GM03348 (cell line): Measurements from ENCODE around the gene TLE3.

Source experiments
- DNase-seq: peaks from one replicate; pipeline ENCODE4 v3.0.0; 2012; ENCODE audit warnings: low spot score

TLE3 gene

GRCh38 chr15:70029297-70029701, 68.4 kb downstream of the TLE3 start:
- no peak for DNase-seq

- DNase-seq = no peak
These were observed 70.2 kb downstream of the TLE3 start for GRCh38 chr15:70027518-70027917.

- DNase-seq = no peak
These were observed 70.7 kb downstream of the TLE3 start for GRCh38 chr15:70026991-70027390.

GRCh38 chr15:70025413-70026296, 72.1 kb downstream of the TLE3 start:
- peak; percentile 25 for DNase-seq

GRCh38 chr15:70024521-70024920, 73.2 kb downstream of the TLE3 start:
- no peak for DNase-seq

- DNase-seq = peak; percentile 83
These were observed 73.8 kb downstream of the TLE3 start for GRCh38 chr15:70023769-70024491.

- peak; percentile 83 for DNase-seq
These were observed 74.5 kb downstream of the TLE3 start for GRCh38 chr15:70023064-70023768.

- no peak for DNase-seq
These were observed 77.5 kb downstream of the TLE3 start for GRCh38 chr15:70020229-70020628.

- no peak for DNase-seq
These were observed 78.8 kb downstream of the TLE3 start for GRCh38 chr15:70018646-70019600.

- no peak for DNase-seq
These were observed 79.9 kb downstream of the TLE3 start for GRCh38 chr15:70017801-70018200.

GRCh38 chr15:70017025-70017424, 80.7 kb downstream of the TLE3 start:
- DNase-seq = no peak

GRCh38 chr15:70016511-70016994, 81.2 kb downstream of the TLE3 start:
- no peak for DNase-seq

- DNase-seq = no peak
These were observed 82.7 kb downstream of the TLE3 start for GRCh38 chr15:70014860-70015490.

GRCh38 chr15:70014331-70014730, 83.4 kb downstream of the TLE3 start:
- no peak for DNase-seq

- DNase-seq = no peak
These were observed 83.9 kb downstream of the TLE3 start for GRCh38 chr15:70013656-70014313.

GRCh38 chr15:70012895-70013294, 84.8 kb downstream of the TLE3 start:
- no peak for DNase-seq

- no peak for DNase-seq
These were observed 88.9 kb downstream of the TLE3 start for GRCh38 chr15:70008697-70009290.

GRCh38 chr15:70006259-70007147, 91.2 kb downstream of the TLE3 start:
- DNase-seq = no peak

GRCh38 chr15:70004826-70005225, 92.9 kb downstream of the TLE3 start:
- no peak for DNase-seq
